IMR-90 (cell line): ENCODE data around the gene COL19A1. TPM values are rescaled to one million over a fixed set of nuclear protein-coding genes. Genes with fewer than 3 reads are reported as not detected.

ENCODE experiments used
- ATAC-seq: fragments of 200-7000 bp; cut with Tn5 transposase; 2 replicates; pipeline ENCODE4 v1.9.1; 2020; ENCODE audit warnings: low read depth, mild to moderate bottlenecking, moderate library complexity
- BruUV-seq: library from RNA; stranded (reverse); fragments of 400-500 nt; replicated peaks from 2 replicates; lab custom pipeline; 2021; lab: Mats Ljungman, UMichigan
- CTCF ChIA-PET: fragments of 300-600 bp; formaldehyde crosslinking; extraction: SDS; loops from one replicate; lab custom pipeline; 2021; ENCODE audit warnings: antibody characterized with exemption; lab: Yijun Ruan, JAX
- POLR2A ChIA-PET: fragments of 300-600 bp; sonication (Branson Sonifier 250); formaldehyde crosslinking; loops from one replicate; lab custom pipeline; 2022; ENCODE audit warnings: antibody characterized with exemption; ENCODE audit not compliant: unreplicated experiment; lab: Charles Lee
- DNase-seq: peaks from one replicate; pipeline ENCODE4 v3.0.0; 2013
- H2AFZ ChIP-seq: replicated peaks from 2 replicates; pipeline ENCODE3; 2013; ENCODE audit warnings: low read length, mild to moderate bottlenecking; ENCODE audit not compliant: poor library complexity
- H2AK5ac ChIP-seq: 2 replicates; pipeline ENCODE4 v1.6.1; 2013; ENCODE audit warnings: low read depth, low read length, inconsistent platforms
- H2AK9ac ChIP-seq: replicated peaks from 2 replicates; pipeline ENCODE3; 2013; ENCODE audit warnings: mild to moderate bottlenecking, low read depth, low read length, moderate library complexity; ENCODE audit not compliant: poor library complexity
- H2BK120ac ChIP-seq: 2 replicates; pipeline ENCODE4 v1.6.1; 2013; ENCODE audit warnings: low read depth, low read length, inconsistent platforms
- H2BK15ac ChIP-seq: 3 replicates; pipeline ENCODE4 v1.6.1; 2013; ENCODE audit warnings: low read depth, low read length, inconsistent platforms
- H2BK20ac ChIP-seq: 2 replicates; pipeline ENCODE4 v1.6.1; 2013; ENCODE audit warnings: low read depth, mild to moderate bottlenecking, inconsistent platforms, low read length, moderate library complexity
- H2BK5ac ChIP-seq: 2 replicates; pipeline ENCODE4 v1.6.1; 2013; ENCODE audit warnings: mild to moderate bottlenecking, low read depth, low read length, inconsistent platforms; ENCODE audit not compliant: poor library complexity, severe bottlenecking
- H3K14ac ChIP-seq: replicated peaks from 2 replicates; pipeline ENCODE4 v1.6.1; 2013; ENCODE audit warnings: low read depth, low read length, inconsistent platforms
- H3K18ac ChIP-seq: 2 replicates; pipeline ENCODE4 v1.6.1; 2013; ENCODE audit warnings: low read depth, low read length, control low read depth
- H3K23ac ChIP-seq: 2 replicates; pipeline ENCODE4 v1.6.1; 2013; ENCODE audit warnings: low read depth, low read length, inconsistent platforms
- H3K27ac ChIP-seq: 2 replicates; pipeline ENCODE4 v1.5.1; 2013; ENCODE audit warnings: mild to moderate bottlenecking, control low read depth, low read length; ENCODE audit not compliant: insufficient read depth
- H3K27me3 ChIP-seq: 2 replicates; pipeline ENCODE4 v1.6.1; 2013; ENCODE audit warnings: low read length; ENCODE audit not compliant: control insufficient read depth, insufficient read depth
- H3K36me3 ChIP-seq: 2 replicates; pipeline ENCODE4 v1.6.1; 2013; ENCODE audit warnings: low read length, mixed read lengths; ENCODE audit not compliant: control insufficient read depth, insufficient read depth
- H3K4ac ChIP-seq: 2 replicates; pipeline ENCODE4 v1.6.1; 2013; ENCODE audit warnings: low read depth, low read length, inconsistent platforms
- H3K4me1 ChIP-seq: 2 replicates; pipeline ENCODE4 v1.6.1; 2013; ENCODE audit warnings: low read length, mixed read lengths; ENCODE audit not compliant: control insufficient read depth, insufficient read depth
- H3K4me2 ChIP-seq: 2 replicates; pipeline ENCODE4 v1.6.1; 2013; ENCODE audit warnings: low read depth, mild to moderate bottlenecking, control low read depth, low read length, moderate library complexity
- H3K4me3 ChIP-seq: 2 replicates; pipeline ENCODE4 v1.5.1; 2013; ENCODE audit warnings: low read depth, mild to moderate bottlenecking, control low read depth, low read length, moderate library complexity; ENCODE audit not compliant: insufficient read depth
- H3K56ac ChIP-seq: 2 replicates; pipeline ENCODE4 v1.6.1; 2013; ENCODE audit warnings: low read length, inconsistent platforms; ENCODE audit not compliant: insufficient read depth; ENCODE audit errors: extremely low read depth
- H3K79me1 ChIP-seq, 2 experiments: 2 replicates each; pipeline ENCODE4 v1.6.1; 2013; ENCODE audit warnings: low read length in 2 of 2, inconsistent platforms in 1 of 2, low read depth in 1 of 2
- H3K9ac ChIP-seq: 2 replicates; pipeline ENCODE4 v1.6.1; 2013; ENCODE audit warnings: low read depth, low read length, control low read depth
- H3K9me1 ChIP-seq: 2 replicates; pipeline ENCODE4 v1.6.1; 2013; ENCODE audit warnings: low read length, inconsistent platforms; ENCODE audit not compliant: insufficient read depth
- H3K9me3 ChIP-seq: 2 replicates; pipeline ENCODE4 v1.6.1; 2013; ENCODE audit warnings: low read length; ENCODE audit not compliant: control insufficient read depth, insufficient read depth
- H4K20me1 ChIP-seq: 2 replicates; pipeline ENCODE4 v1.6.1; 2013; ENCODE audit warnings: low read length, inconsistent platforms; ENCODE audit not compliant: insufficient read depth
- H4K5ac ChIP-seq: 2 replicates; pipeline ENCODE4 v1.6.1; 2013; ENCODE audit warnings: mild to moderate bottlenecking, low read depth, low read length, control low read depth
- H4K8ac ChIP-seq, 2 experiments: 2 replicates each; pipeline ENCODE4 v1.6.1; 2013; ENCODE audit warnings: low read depth in 2 of 2, low read length in 2 of 2, control low read depth in 1 of 2, inconsistent platforms in 1 of 2
- H4K91ac ChIP-seq: 2 replicates; pipeline ENCODE4 v1.6.1; 2013; ENCODE audit warnings: low read depth, low read length, inconsistent platforms; ENCODE audit not compliant: insufficient read depth
- BHLHE40 ChIP-seq: fragments of 150-350 bp; IDR thresholded peaks from 2 replicates; pipeline ENCODE4 v1.6.1; 2016; ENCODE audit warnings: mild to moderate bottlenecking, low read depth, low read length
- CHD1 ChIP-seq: IDR thresholded peaks from 2 replicates; pipeline ENCODE4 v1.6.1; 2012; ENCODE audit warnings: low read depth, low read length, improper control_type of control experiment
- FOS ChIP-seq: fragments of 150-350 bp; IDR thresholded peaks from 2 replicates; pipeline ENCODE4 v1.6.1; 2016; ENCODE audit warnings: low read depth, low read length
- MAFK ChIP-seq: IDR thresholded peaks from 2 replicates; pipeline ENCODE4 v1.6.1; 2012; ENCODE audit warnings: low read depth, low read length, improper control_type of control experiment
- MAZ ChIP-seq: IDR thresholded peaks from 2 replicates; pipeline ENCODE4 v1.6.1; 2012; ENCODE audit warnings: low read depth, mild to moderate bottlenecking, low read length, improper control_type of control experiment, moderate library complexity, borderline replicate concordance
- RCOR1 ChIP-seq: IDR thresholded peaks from 2 replicates; pipeline ENCODE4 v1.6.1; 2012; ENCODE audit warnings: mild to moderate bottlenecking, low read length, improper control_type of control experiment; ENCODE audit not compliant: insufficient replicate concordance
- RFX5 ChIP-seq: IDR thresholded peaks from 2 replicates; pipeline ENCODE4 v1.8.0; 2012; ENCODE audit warnings: low read depth, mild to moderate bottlenecking, low read length, moderate library complexity
- WGBS, 2 experiments: methylation state at CpG; one replicate each; pipeline versions ENCODE4 v1.1.5 to v1.1.7; 2013; ENCODE audit warnings: missing lambda C conversion rate in 2 of 2; ENCODE audit not compliant: insufficient read length in 1 of 2; ENCODE audit errors: extremely low coverage in 2 of 2; 5-methylcytosine and 5-hydroxymethylcytosine counted together
- dilution Hi-C: fragments of 300-500 bp; cut with HindIII; formaldehyde crosslinking; loops from one replicate; pipeline ENCODE4 v1.14.3; 2018; ENCODE audit warnings: low sequenced_read_pairs; ENCODE audit not compliant: unreplicated experiment
- in situ Hi-C: fragments of 300-500 bp; cut with MboI; formaldehyde crosslinking; loops from 3 replicates; pipeline ENCODE4 v1.14.3; 2019; ENCODE audit warnings: low sequenced_read_pairs, inconsistent platforms, mixed read lengths
- intact Hi-C: fragments of 100-400 bp; cut with micrococcal nuclease; formaldehyde crosslinking; loops from 2 replicates; pipeline ENCODE4 v1.10.0; 2022
- polyA plus RNA-seq, 3 experiments: library from polyadenylated mRNA; depleted of rRNA; stranded (reverse); fragments of >200 nt; gene quantifications; 2 replicates each; pipeline ENCODE4 v1.2.3, GENCODE V29; 2012; ENCODE audit warnings: low replicate concordance in 1 of 3
- total RNA-seq: library from RNA; depleted of rRNA; stranded (reverse); fragments of >200 nt; gene quantifications from 2 replicates; pipeline ENCODE4 v1.2.3, GENCODE V29; 2012
- TF ChIP-seq, protein P1 (sequence below): fragments of 150-350 bp; IDR thresholded peaks from 2 replicates; pipeline ENCODE4 v1.6.1; 2017; ENCODE audit warnings: mild to moderate bottlenecking, antibody characterized with exemption, low read length, low read depth
- TF ChIP-seq, protein P2 (sequence below): conservative IDR thresholded peaks from 2 replicates; pipeline ENCODE4 v1.5.1; 2012; ENCODE audit warnings: mild to moderate bottlenecking, low read depth, low read length, improper control_type of control experiment
- TF ChIP-seq, protein P3 (sequence below): fragments of 150-350 bp; IDR thresholded peaks from 2 replicates; pipeline ENCODE4 v1.6.1; 2016; ENCODE audit warnings: low read depth, mild to moderate bottlenecking, low read length, moderate library complexity, borderline replicate concordance

The COL19A1 gene
- total and polyA plus RNA-seq, 2 of the 4 experiments (the other 2 are of a cell fraction) = under 0.01 TPM; not detected in 1

DNA sequence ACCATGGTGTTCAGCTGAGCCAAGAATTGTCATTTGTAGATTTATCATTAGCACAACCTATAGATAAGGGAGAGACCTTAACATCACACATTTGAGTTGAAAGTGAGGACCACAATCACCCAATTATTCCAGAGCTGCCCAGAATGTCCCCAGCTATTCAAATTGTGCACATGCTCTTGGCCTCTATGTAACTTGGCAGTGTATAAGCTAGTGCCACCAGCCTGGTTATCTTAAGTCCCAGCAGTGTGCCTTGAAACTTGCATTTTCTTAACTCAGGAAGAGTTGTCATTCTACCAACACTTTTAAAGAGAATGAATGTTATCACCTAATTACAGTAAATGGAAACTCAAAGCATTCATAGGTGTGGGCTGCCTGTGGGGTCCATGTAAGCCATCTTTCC lies 245.4 kb downstream of the COL19A1 start (continued):
- TF ChIP-seq BHLHE40 (no peak), FOS (no peak), MAZ (no peak)
- TF ChIP-seq, protein P1, sequence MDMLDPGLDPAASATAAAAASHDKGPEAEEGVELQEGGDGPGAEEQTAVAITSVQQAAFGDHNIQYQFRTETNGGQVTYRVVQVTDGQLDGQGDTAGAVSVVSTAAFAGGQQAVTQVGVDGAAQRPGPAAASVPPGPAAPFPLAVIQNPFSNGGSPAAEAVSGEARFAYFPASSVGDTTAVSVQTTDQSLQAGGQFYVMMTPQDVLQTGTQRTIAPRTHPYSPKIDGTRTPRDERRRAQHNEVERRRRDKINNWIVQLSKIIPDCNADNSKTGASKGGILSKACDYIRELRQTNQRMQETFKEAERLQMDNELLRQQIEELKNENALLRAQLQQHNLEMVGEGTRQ = no peak

DNA sequence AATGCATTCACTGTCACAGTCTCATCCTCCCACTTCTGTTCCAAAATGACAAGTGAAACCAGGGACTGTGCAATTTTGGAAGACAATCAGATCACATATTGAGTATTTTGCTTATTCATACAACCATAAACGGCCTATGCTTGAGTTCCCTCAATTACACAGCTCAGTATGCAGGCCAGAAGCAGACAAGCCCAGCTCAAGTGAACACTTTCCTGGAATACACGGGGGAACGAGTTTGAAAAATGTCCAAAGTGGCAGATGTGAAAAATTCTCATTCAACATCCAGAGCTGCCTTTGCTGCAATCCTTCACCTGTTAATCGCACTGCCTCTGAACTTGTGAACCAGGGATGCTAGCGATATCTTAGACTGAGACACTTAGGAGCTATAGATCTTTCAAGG lies 246.4 kb downstream of the COL19A1 start:
- DNase-seq (no peak), ATAC-seq (no peak)
- Histone ChIP-seq H2BK15ac (no peak overlapping the region), H4K8ac (no peak overlapping the region), H3K4ac (no peak overlapping the region), H3K9me1 (no peaks in the 10 kb centered on the region), H2BK120ac (no peak overlapping the region), H3K9me3 (no peaks in the 10 kb centered on the region), H4K5ac (no peak overlapping the region), H3K27me3 (no peaks in the 10 kb centered on the region), H3K36me3 (no peaks in the 10 kb centered on the region), H3K14ac (no peak overlapping the region), H3K23ac (no peak overlapping the region), H4K20me1 (no peaks in the 10 kb centered on the region), H3K27ac (no peak overlapping the region), H3K18ac (no peak overlapping the region), H2AK9ac (no peak overlapping the region), H4K91ac (no peak overlapping the region), H3K4me1 (no peaks in the 10 kb centered on the region), H3K4me3 (no peak overlapping the region), H2AK5ac (no peak overlapping the region), H2BK5ac (no peak overlapping the region), H3K9ac (no peak overlapping the region), H2AFZ (no peak overlapping the region), H3K56ac (no peak overlapping the region), H2BK20ac (no peak overlapping the region), H3K79me1 (no peaks in the 10 kb centered on the region), H3K4me2 (no peak overlapping the region)
- in situ Hi-C loops (loop anchor here (10.0 to 25.0 kb wide), 2 partner anchors 275 to 368 kb away; no protein-coding TSS in a partner anchor), intact Hi-C loops (no loop called here), dilution Hi-C loops (no loop called here)
- POLR2A ChIA-PET = no interaction called here
- BruUV-seq = no TSS peak
- TF ChIP-seq RCOR1 (no peak), CHD1 (no peak), MAFK (no peak), RFX5 (no peak)
- TF ChIP-seq, protein P2, sequence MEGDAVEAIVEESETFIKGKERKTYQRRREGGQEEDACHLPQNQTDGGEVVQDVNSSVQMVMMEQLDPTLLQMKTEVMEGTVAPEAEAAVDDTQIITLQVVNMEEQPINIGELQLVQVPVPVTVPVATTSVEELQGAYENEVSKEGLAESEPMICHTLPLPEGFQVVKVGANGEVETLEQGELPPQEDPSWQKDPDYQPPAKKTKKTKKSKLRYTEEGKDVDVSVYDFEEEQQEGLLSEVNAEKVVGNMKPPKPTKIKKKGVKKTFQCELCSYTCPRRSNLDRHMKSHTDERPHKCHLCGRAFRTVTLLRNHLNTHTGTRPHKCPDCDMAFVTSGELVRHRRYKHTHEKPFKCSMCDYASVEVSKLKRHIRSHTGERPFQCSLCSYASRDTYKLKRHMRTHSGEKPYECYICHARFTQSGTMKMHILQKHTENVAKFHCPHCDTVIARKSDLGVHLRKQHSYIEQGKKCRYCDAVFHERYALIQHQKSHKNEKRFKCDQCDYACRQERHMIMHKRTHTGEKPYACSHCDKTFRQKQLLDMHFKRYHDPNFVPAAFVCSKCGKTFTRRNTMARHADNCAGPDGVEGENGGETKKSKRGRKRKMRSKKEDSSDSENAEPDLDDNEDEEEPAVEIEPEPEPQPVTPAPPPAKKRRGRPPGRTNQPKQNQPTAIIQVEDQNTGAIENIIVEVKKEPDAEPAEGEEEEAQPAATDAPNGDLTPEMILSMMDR = no peak
- TF ChIP-seq, protein P3, sequence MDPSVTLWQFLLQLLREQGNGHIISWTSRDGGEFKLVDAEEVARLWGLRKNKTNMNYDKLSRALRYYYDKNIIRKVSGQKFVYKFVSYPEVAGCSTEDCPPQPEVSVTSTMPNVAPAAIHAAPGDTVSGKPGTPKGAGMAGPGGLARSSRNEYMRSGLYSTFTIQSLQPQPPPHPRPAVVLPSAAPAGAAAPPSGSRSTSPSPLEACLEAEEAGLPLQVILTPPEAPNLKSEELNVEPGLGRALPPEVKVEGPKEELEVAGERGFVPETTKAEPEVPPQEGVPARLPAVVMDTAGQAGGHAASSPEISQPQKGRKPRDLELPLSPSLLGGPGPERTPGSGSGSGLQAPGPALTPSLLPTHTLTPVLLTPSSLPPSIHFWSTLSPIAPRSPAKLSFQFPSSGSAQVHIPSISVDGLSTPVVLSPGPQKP = no peak
- 50% methylated on average over 2 of the region's 5 CpGs; no CpG with 5 or more reads in 1 of the 2 experiments for WGBS, 2 experiments
- CTCF ChIA-PET = no interaction called here
